Measurements from ENCODE around the gene CHAMP1.

The CHAMP1 gene

GRCh38 chr13:114298866-114299265, 15.4 kb upstream of the CHAMP1 start:
- DNase-seq (ENCODE audit: low read depth in 2 of 2) = no peak
- TF ChIP-seq CTCF (IDR thresholded peaks at IDR 0.05; ENCODE audit: low read depth, low read length) = no peak
- no peak overlapping the region for H3K4me3 ChIP-seq (replicated peaks in 1 of 2; ENCODE audit: low read depth in 2 of 2, low read length in 2 of 2)

- no peak for TF ChIP-seq CTCF (IDR thresholded peaks at IDR 0.05; ENCODE audit: low read depth, low read length)
- no peak for DNase-seq (ENCODE audit: low read depth in 2 of 2)
- no peak overlapping the region for H3K4me3 ChIP-seq (replicated peaks in 1 of 2; ENCODE audit: low read depth in 2 of 2, low read length in 2 of 2)
Observed at GRCh38 chr13:114299604-114300305, 14.5 kb upstream of the CHAMP1 start.

DNA sequence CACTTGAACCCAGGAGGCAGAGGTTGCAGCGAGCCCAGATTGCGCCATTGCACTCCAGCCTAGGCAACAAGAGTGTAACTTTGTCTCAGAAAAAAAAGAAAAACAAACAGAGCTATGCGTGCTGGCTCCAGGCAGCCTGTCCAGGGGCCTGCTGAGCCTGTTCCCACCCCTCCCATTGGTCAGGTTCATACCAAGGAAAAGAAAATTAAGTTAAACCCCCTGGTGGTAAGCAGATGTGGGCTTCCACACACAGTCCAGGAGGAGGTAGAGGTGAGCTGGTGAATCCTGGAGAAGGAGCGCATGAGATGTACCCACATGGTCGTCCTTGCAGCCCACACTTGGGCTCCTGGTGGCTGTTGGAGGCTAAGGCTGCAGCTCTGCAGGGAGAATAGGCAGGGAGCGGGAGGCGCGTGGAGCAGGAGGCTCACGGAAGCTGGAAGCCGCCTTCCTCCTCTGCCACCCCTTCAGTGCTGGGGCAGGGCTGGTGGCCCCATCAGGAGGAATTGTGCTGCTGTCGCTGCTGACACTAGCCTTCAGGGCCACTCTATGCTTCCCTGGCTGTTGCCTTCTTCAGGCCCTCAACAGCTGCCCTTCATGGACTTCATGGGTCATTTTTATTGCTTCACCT, 10.5 kb upstream of the CHAMP1 start:
- DNase-seq (ENCODE audit: low read depth in 2 of 2) = no peak
- H3K4me3 ChIP-seq (replicated peaks in 1 of 2; ENCODE audit: low read depth in 2 of 2, low read length in 2 of 2) = no peak overlapping the region
- TF ChIP-seq CTCF (IDR thresholded peaks at IDR 0.05; ENCODE audit: low read depth, low read length) = no peak

DNA sequence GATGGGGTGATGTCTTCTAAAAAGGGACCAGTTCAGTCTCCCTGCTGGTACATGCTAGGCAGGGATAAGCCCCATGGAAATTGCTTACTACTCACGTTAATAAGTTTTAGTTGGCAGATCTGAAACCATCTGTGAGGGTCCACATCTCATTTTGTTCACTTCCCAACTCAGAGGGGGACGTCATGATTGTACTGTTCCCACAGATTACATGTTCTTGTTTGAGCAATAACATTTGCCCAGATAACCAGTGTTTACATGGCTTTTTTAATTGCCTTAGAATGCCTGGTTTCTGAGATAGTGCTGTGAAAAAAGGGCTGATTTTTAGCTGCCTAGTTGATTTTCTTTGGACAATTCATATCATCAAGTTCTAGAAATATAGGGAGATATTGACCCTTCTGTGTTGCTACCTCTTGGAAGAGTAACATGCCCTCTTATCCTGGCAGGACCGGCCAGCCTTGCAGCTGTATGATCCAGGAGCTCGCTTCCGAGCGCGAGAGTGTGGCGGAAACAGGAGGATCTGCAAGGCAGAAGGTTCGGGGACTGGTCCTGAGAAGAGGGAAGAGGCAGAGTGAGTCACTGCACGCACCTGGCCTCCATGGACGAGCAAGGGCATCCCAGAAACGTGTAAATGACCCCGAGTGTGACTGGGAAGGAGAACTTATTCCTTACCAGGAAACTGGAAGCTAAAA, 9.8 kb upstream of the CHAMP1 start:
- H3K4me3 ChIP-seq (replicated peaks in 1 of 2; ENCODE audit: low read depth in 2 of 2, low read length in 2 of 2) = no peak overlapping the region
- no peak for TF ChIP-seq CTCF (IDR thresholded peaks at IDR 0.05; ENCODE audit: low read depth, low read length)
- no peak for DNase-seq (ENCODE audit: low read depth in 2 of 2)

DNA sequence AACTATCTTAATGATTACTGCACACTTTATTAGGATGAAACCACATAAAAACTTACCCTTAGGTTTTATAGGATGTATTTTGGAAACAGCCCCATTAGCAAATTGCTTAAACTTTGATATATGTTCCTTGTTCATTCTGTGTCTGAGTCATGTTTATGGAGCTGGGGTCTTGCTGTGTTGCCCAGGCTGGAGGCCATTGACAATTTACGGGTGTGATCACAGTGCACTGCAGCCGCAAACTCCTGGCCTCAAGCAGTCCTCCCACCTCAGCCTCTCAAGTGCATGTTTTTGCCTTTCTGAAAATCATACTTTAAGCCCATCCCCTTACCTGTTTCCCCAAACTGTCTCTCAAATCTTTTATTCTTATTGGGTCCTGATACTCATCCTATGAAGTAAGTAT, 5.2 kb upstream of the CHAMP1 start:
- no peak for DNase-seq (ENCODE audit: low read depth in 2 of 2)
- no peak for TF ChIP-seq CTCF (IDR thresholded peaks at IDR 0.05; ENCODE audit: low read depth, low read length)
- no peak overlapping the region for H3K4me3 ChIP-seq (replicated peaks in 1 of 2; ENCODE audit: low read depth in 2 of 2, low read length in 2 of 2)

GRCh38 chr13:114309806-114310410, 4.4 kb upstream of the CHAMP1 start:
- TF ChIP-seq CTCF (IDR thresholded peaks at IDR 0.05; ENCODE audit: low read depth, low read length) = no peak
- DNase-seq (ENCODE audit: low read depth in 2 of 2) = no peak
- H3K4me3 ChIP-seq (replicated peaks in 1 of 2; ENCODE audit: low read depth in 2 of 2, low read length in 2 of 2) = no peak overlapping the region
